HepG2 (cell line): ENCODE measurements around the gene C9orf40. TPM values are rescaled to one million over a fixed set of nuclear protein-coding genes. Genes with fewer than 3 reads are reported as not detected.

ENCODE experiments used
- BATF2 ChIP-seq: sonication (generic); formaldehyde crosslinking; IDR thresholded peaks from 2 replicates; pipeline ENCODE4 v1.8.0; 2022; ENCODE audit warnings: mild to moderate bottlenecking, missing genetic modification reagents, moderate library complexity
- CCAR2 ChIP-seq: fragments of 200-400 bp; formaldehyde crosslinking; optimal IDR thresholded peaks from 2 replicates; pipeline ENCODE3; 2018; ENCODE audit warnings: low read depth, mild to moderate bottlenecking, low read length, moderate library complexity
- ETV5 ChIP-seq: IDR thresholded peaks from 2 replicates; pipeline ENCODE4 v1.6.1; 2018; ENCODE audit warnings: missing biosample characterization, missing genetic modification reagents, inconsistent platforms, borderline replicate concordance
- KLF11 ChIP-seq: IDR thresholded peaks from 2 replicates; pipeline ENCODE4 v1.6.1; 2016; ENCODE audit warnings: missing compliant biosample characterization
- RFXAP ChIP-seq: sonication (generic); formaldehyde crosslinking; IDR thresholded peaks from 2 replicates; pipeline ENCODE4 v1.4.0; 2020; ENCODE audit warnings: missing genetic modification reagents, borderline replicate concordance
- SAP130 ChIP-seq: IDR thresholded peaks from 2 replicates; pipeline ENCODE4 v1.6.1; 2016; ENCODE audit warnings: low read depth
- SYNCRIP ChIP-seq: fragments of 200-400 bp; formaldehyde crosslinking; IDR thresholded peaks from 2 replicates; pipeline ENCODE4 v1.6.1; 2018; ENCODE audit warnings: mild to moderate bottlenecking, low read depth, low read length; ENCODE audit not compliant: insufficient read depth
- TIGD3 ChIP-seq: sonication (generic); formaldehyde crosslinking; IDR thresholded peaks from 2 replicates; pipeline ENCODE4 v1.5.1; 2020; ENCODE audit warnings: mild to moderate bottlenecking, missing genetic modification reagents, borderline replicate concordance
- YEATS4 ChIP-seq: sonication (generic); formaldehyde crosslinking; IDR thresholded peaks from 2 replicates; pipeline ENCODE4 v1.4.0; 2020; ENCODE audit warnings: missing genetic modification reagents, borderline replicate concordance
- YY1 ChIP-seq: IDR thresholded peaks from 2 replicates; pipeline ENCODE4 v1.6.1; 2011; ENCODE audit warnings: low read length, low read depth, moderate library complexity, mild to moderate bottlenecking; ENCODE audit not compliant: insufficient read depth, insufficient replicate concordance
- ZBTB38 ChIP-seq: sonication (generic); formaldehyde crosslinking; IDR thresholded peaks from 2 replicates; pipeline ENCODE4 v1.5.1; 2020; ENCODE audit warnings: mild to moderate bottlenecking, missing genetic modification reagents
- ZFP82 ChIP-seq: sonication (generic); formaldehyde crosslinking; IDR thresholded peaks from 2 replicates; pipeline ENCODE4 v1.5.1; 2020; ENCODE audit warnings: mild to moderate bottlenecking, missing genetic modification reagents, borderline replicate concordance
- ZNF256 ChIP-seq: sonication (generic); formaldehyde crosslinking; conservative IDR thresholded peaks from 2 replicates; pipeline ENCODE4 v1.4.0; 2020; ENCODE audit warnings: missing genetic modification reagents
- ZNF33B ChIP-seq: sonication (generic); formaldehyde crosslinking; IDR thresholded peaks from 2 replicates; pipeline ENCODE4 v1.5.1; 2020; ENCODE audit warnings: mild to moderate bottlenecking, missing genetic modification reagents
- ZNF430 ChIP-seq: sonication (generic); formaldehyde crosslinking; IDR thresholded peaks from 2 replicates; pipeline ENCODE4 v1.9.0; 2021; ENCODE audit warnings: mild to moderate bottlenecking, missing genetic modification reagents
- polyA plus RNA-seq, 8 experiments: library from polyadenylated mRNA; depleted of rRNA in 3 of 8; stranded (reverse) in 7 of 8; unstranded in 1 of 8; fragments of >200 nt; fragmentation: Illumina TruSeq in 4 of 8; extraction: Trizol in 4 of 8; gene quantifications; 2 replicates each; pipeline versions ENCODE4 v1.2.1 to v1.2.3, GENCODE V29; 2011 to 2016; ENCODE audit warnings: low read depth in 4 of 8, missing spikeins in 1 of 8, mixed read lengths in 1 of 8; ENCODE audit not compliant: insufficient read depth in 1 of 8
- total RNA-seq, 5 experiments: library from RNA; depleted of rRNA; stranded (reverse); fragments of >200 nt; fragmentation: Illumina TruSeq; extraction: Trizol; gene quantifications; 2 replicates each; pipeline ENCODE4 v1.2.3, GENCODE V29; 2016; ENCODE audit warnings: low read depth in 1 of 5
- TF ChIP-seq, protein P1 (sequence below): IDR thresholded peaks from 2 replicates; pipeline ENCODE4 v1.6.1; 2016; ENCODE audit warnings: missing compliant biosample characterization, missing genetic modification reagents, borderline replicate concordance
- TF ChIP-seq, protein P2 (sequence below): sonication (generic); formaldehyde crosslinking; conservative IDR thresholded peaks from 2 replicates; pipeline ENCODE4 v1.8.0; 2022; ENCODE audit warnings: missing genetic modification reagents
- TF ChIP-seq, protein P3 (sequence below): sonication (generic); formaldehyde crosslinking; IDR thresholded peaks from 2 replicates; pipeline ENCODE4 v1.8.1; 2023; ENCODE audit warnings: missing genetic modification reagents, inconsistent platforms, borderline replicate concordance
- TF ChIP-seq, protein P4 (sequence below): IDR thresholded peaks from 2 replicates; pipeline ENCODE4 v1.4.0; 2020; ENCODE audit warnings: mild to moderate bottlenecking, missing genetic modification reagents

C9orf40 gene
- total and polyA plus RNA-seq, 2 of the 13 experiments (the other 11 are each of a cell fraction or from before 2014, with no cell fraction given) = 3.0 to 13.5 TPM

DNA sequence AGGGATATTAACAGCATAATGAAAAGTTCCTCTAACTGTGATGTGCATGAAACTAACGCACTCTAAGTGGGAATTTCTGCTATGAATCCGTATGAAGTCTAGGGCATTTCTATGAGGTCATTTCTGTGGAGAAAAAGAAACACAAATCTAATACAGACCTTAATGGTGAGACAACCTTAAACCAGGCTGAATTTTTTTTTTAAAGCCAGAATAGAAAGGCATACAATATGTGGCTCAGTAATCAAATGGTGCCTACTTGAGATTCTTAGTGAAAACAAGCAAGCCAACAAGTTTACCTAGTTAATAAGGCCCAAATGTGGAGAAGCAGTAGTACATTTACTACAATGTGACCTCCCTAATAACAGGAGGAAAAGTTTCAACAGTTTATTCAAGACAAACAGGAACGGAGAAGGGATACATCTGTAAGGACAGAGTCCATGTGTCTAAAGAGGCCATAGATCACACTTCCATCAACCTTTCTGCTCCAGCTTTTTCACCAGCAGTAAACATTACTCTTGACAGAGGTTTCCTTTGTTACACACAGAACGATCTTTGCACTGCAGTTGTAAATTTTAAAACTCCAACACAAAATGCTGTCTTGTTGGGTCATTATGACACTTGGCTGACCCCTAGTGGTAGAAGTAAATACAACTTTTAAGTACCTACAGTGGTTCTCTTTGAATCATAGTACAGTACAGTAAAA lies 49.2 kb upstream of the C9orf40 start (continued):
- no peak for TF ChIP-seq ZBTB38 (CRISPR knock-in tag)
- TF ChIP-seq RFXAP (CRISPR knock-in tag) = no peak
- TF ChIP-seq ZFP82 (CRISPR knock-in tag) = no peak
- TF ChIP-seq BATF2 (CRISPR knock-in tag) = no peak
- no peak for TF ChIP-seq ZNF430 (CRISPR knock-in tag)
- TF ChIP-seq ETV5 (CRISPR knock-in tag) = peak; percentile 69; the same call in 1 of the 2 replicates
- TF ChIP-seq, protein P1, sequence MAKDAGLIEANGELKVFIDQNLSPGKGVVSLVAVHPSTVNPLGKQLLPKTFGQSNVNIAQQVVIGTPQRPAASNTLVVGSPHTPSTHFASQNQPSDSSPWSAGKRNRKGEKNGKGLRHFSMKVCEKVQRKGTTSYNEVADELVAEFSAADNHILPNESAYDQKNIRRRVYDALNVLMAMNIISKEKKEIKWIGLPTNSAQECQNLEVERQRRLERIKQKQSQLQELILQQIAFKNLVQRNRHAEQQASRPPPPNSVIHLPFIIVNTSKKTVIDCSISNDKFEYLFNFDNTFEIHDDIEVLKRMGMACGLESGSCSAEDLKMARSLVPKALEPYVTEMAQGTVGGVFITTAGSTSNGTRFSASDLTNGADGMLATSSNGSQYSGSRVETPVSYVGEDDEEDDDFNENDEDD (CRISPR knock-in tag) = no peak
- no peak for TF ChIP-seq ZNF256 (CRISPR knock-in tag)
- TF ChIP-seq, protein P2, sequence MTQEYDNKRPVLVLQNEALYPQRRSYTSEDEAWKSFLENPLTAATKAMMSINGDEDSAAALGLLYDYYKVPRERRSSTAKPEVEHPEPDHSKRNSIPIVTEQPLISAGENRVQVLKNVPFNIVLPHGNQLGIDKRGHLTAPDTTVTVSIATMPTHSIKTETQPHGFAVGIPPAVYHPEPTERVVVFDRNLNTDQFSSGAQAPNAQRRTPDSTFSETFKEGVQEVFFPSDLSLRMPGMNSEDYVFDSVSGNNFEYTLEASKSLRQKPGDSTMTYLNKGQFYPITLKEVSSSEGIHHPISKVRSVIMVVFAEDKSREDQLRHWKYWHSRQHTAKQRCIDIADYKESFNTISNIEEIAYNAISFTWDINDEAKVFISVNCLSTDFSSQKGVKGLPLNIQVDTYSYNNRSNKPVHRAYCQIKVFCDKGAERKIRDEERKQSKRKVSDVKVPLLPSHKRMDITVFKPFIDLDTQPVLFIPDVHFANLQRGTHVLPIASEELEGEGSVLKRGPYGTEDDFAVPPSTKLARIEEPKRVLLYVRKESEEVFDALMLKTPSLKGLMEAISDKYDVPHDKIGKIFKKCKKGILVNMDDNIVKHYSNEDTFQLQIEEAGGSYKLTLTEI (CRISPR knock-in tag) = no peak
- TF ChIP-seq SAP130 (CRISPR knock-in tag) = peak; percentile 90
- TF ChIP-seq TIGD3 (CRISPR knock-in tag) = no peak
- TF ChIP-seq YEATS4 (CRISPR knock-in tag) = no peak; the same call in 1 of the 2 replicates
- no peak for TF ChIP-seq CCAR2
- no peak for TF ChIP-seq YY1
- TF ChIP-seq, protein P3, sequence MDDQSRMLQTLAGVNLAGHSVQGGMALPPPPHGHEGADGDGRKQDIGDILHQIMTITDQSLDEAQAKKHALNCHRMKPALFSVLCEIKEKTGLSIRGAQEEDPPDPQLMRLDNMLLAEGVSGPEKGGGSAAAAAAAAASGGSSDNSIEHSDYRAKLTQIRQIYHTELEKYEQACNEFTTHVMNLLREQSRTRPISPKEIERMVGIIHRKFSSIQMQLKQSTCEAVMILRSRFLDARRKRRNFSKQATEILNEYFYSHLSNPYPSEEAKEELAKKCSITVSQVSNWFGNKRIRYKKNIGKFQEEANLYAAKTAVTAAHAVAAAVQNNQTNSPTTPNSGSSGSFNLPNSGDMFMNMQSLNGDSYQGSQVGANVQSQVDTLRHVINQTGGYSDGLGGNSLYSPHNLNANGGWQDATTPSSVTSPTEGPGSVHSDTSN (CRISPR knock-in tag) = no peak
- TF ChIP-seq ZNF33B = no peak
- TF ChIP-seq SYNCRIP = no peak
- TF ChIP-seq, protein P4, sequence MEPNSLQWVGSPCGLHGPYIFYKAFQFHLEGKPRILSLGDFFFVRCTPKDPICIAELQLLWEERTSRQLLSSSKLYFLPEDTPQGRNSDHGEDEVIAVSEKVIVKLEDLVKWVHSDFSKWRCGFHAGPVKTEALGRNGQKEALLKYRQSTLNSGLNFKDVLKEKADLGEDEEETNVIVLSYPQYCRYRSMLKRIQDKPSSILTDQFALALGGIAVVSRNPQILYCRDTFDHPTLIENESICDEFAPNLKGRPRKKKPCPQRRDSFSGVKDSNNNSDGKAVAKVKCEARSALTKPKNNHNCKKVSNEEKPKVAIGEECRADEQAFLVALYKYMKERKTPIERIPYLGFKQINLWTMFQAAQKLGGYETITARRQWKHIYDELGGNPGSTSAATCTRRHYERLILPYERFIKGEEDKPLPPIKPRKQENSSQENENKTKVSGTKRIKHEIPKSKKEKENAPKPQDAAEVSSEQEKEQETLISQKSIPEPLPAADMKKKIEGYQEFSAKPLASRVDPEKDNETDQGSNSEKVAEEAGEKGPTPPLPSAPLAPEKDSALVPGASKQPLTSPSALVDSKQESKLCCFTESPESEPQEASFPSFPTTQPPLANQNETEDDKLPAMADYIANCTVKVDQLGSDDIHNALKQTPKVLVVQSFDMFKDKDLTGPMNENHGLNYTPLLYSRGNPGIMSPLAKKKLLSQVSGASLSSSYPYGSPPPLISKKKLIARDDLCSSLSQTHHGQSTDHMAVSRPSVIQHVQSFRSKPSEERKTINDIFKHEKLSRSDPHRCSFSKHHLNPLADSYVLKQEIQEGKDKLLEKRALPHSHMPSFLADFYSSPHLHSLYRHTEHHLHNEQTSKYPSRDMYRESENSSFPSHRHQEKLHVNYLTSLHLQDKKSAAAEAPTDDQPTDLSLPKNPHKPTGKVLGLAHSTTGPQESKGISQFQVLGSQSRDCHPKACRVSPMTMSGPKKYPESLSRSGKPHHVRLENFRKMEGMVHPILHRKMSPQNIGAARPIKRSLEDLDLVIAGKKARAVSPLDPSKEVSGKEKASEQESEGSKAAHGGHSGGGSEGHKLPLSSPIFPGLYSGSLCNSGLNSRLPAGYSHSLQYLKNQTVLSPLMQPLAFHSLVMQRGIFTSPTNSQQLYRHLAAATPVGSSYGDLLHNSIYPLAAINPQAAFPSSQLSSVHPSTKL (CRISPR knock-in tag) = peak; percentile 97
- no peak for TF ChIP-seq KLF11 (CRISPR knock-in tag)
